Activated T-helper 2 cell treated with anti-CD3 and anti-CD28 coated beads, Interferon-gamma antibody, Interleukin-2, Interleukin-4, amounts not matched to agents 10 μg/mL and 5 μg/mL and 100 μg/mL, durations not matched to agents 14 hours and 24 hours and 36 hours (primary cell): ENCODE results near the gene CEACAM16. TPM values are rescaled to one million over a fixed set of nuclear protein-coding genes. Genes with fewer than 3 reads are reported as not detected.
"Not testable (repeated sequence)": the region's sequence is repeated elsewhere in the genome, so short reads cannot be mapped to it uniquely, and the experiment has no call there.

Source experiments
- DNase-seq: peaks from one replicate; pipeline ENCODE4 v3.0.0; 2021; ENCODE audit warnings: low spot score
- H3K27ac Mint-ChIP-seq: one replicate; pipeline ENCODE4 v1.8.0; 2021; ENCODE audit warnings: mixed read lengths
- H3K27me3 Mint-ChIP-seq: one replicate; pipeline ENCODE4 v1.8.0; 2021; ENCODE audit warnings: low read depth, mixed read lengths
- H3K36me3 Mint-ChIP-seq: one replicate; pipeline ENCODE4 v1.8.0; 2021; ENCODE audit warnings: low read depth, mixed read lengths
- H3K4me1 Mint-ChIP-seq: one replicate; pipeline ENCODE4 v1.8.0; 2021; ENCODE audit warnings: low read depth, mixed read lengths
- H3K4me3 Mint-ChIP-seq: one replicate; pipeline ENCODE4 v1.8.0; 2021; ENCODE audit warnings: low read depth, mild to moderate bottlenecking, moderate library complexity, mixed read lengths
- H3K9me3 Mint-ChIP-seq: one replicate; pipeline ENCODE4 v1.8.0; 2021; ENCODE audit warnings: mixed read lengths
- intact Hi-C: fragments of 100-400 bp; cut with micrococcal nuclease; formaldehyde crosslinking; loops from one replicate; pipeline ENCODE4 v1.15.1; 2023
- total RNA-seq: library from RNA; stranded (reverse); gene quantifications from 2 replicates; pipeline ENCODE4 v1.2.3, GENCODE V29; 2022

The CEACAM16 gene
- total RNA-seq, 1 donor from 2014 or later, result not detected

- Mint-ChIP-seq H3K9me3 (no peaks in the 10 kb centered on the region), H3K27ac (no peak overlapping the region), H3K36me3 (no peaks in the 10 kb centered on the region), H3K4me3 (no peak overlapping the region), H3K27me3 (peaks cover 3% of the 10 kb centered on the region), H3K4me1 (peaks cover 7% of the 10 kb centered on the region)
- intact Hi-C loops, result no loop called here
- DNase-seq, result no peak
Measured at GRCh38 chr19:44683434-44684210, 15.3 kb upstream of the CEACAM16 start.

- H3K4me3 Mint-ChIP-seq, DNase-seq, intact Hi-C loops, H3K9me3 Mint-ChIP-seq, H3K27ac Mint-ChIP-seq, H3K27me3 Mint-ChIP-seq, H3K36me3 Mint-ChIP-seq: not testable (repeated sequence)
- peaks cover 11% of the 10 kb centered on the region for H3K4me1 Mint-ChIP-seq
Measured at GRCh38 chr19:44684396-44684795, 14.6 kb upstream of the CEACAM16 start.

- Mint-ChIP-seq H3K4me3 (no peak overlapping the region), H3K36me3 (no peaks in the 10 kb centered on the region), H3K4me1 (peaks cover 18% of the 10 kb centered on the region), H3K9me3 (no peaks in the 10 kb centered on the region), H3K27ac (no peak overlapping the region), H3K27me3 (peaks cover 3% of the 10 kb centered on the region)
- intact Hi-C loops, result no loop called here
- no peak for DNase-seq
Measured at GRCh38 chr19:44684892-44685863, 13.8 kb upstream of the CEACAM16 start.

- no peaks in the 10 kb centered on the region for H3K9me3 Mint-ChIP-seq
- DNase-seq, result no peak
- H3K27me3 Mint-ChIP-seq, result peaks cover 3% of the 10 kb centered on the region
- no peaks in the 10 kb centered on the region for H3K36me3 Mint-ChIP-seq
- H3K27ac Mint-ChIP-seq, result no peak overlapping the region
- H3K4me3 Mint-ChIP-seq, result no peak overlapping the region
- peaks cover 18% of the 10 kb centered on the region for H3K4me1 Mint-ChIP-seq
- intact Hi-C loops, result no loop called here
Measured at GRCh38 chr19:44685877-44686276, 13.1 kb upstream of the CEACAM16 start.

- intact Hi-C loops, result no loop called here
- Mint-ChIP-seq H3K4me1 (peaks cover 22% of the 10 kb centered on the region), H3K36me3 (no peaks in the 10 kb centered on the region), H3K4me3 (no peak overlapping the region), H3K9me3 (no peaks in the 10 kb centered on the region), H3K27me3 (peaks cover 3% of the 10 kb centered on the region), H3K27ac (no peak overlapping the region)
- DNase-seq, result no peak
Measured at GRCh38 chr19:44686896-44687295, 12.1 kb upstream of the CEACAM16 start.

GRCh38 chr19:44687888-44688287, 11.1 kb upstream of the CEACAM16 start:
- peaks cover 32% of the 10 kb centered on the region for H3K4me1 Mint-ChIP-seq
- intact Hi-C loops, result loop anchor here (2.0 kb wide), 1 partner anchor 35 kb away; no protein-coding TSS in a partner anchor
- H3K4me3 Mint-ChIP-seq, result no peak overlapping the region
- no peak for DNase-seq
- peaks cover 3% of the 10 kb centered on the region for H3K27me3 Mint-ChIP-seq
- H3K27ac Mint-ChIP-seq, result no peak overlapping the region
- H3K9me3 Mint-ChIP-seq, result no peaks in the 10 kb centered on the region
- no peaks in the 10 kb centered on the region for H3K36me3 Mint-ChIP-seq

- peak; percentile 57 for DNase-seq
- peaks cover 38% of the 10 kb centered on the region for H3K4me1 Mint-ChIP-seq
- no peaks in the 10 kb centered on the region for H3K36me3 Mint-ChIP-seq
- H3K27me3 Mint-ChIP-seq, result peaks cover 6% of the 10 kb centered on the region
- H3K9me3 Mint-ChIP-seq, result no peaks in the 10 kb centered on the region
- no peak overlapping the region for H3K4me3 Mint-ChIP-seq
- intact Hi-C loops, result loop anchor here (1.0 to 10.0 kb wide), 3 partner anchors 33 to 155 kb away; partner anchors contain the start of gene NECTIN2
- no peak overlapping the region for H3K27ac Mint-ChIP-seq
Measured at GRCh38 chr19:44689290-44690130, 9.4 kb upstream of the CEACAM16 start.

- no peaks in the 10 kb centered on the region for H3K36me3 Mint-ChIP-seq
- DNase-seq, result no peak
- intact Hi-C loops, result loop anchor here (10.0 kb wide), 1 partner anchor 155 kb away; the partner anchor contains the start of gene NECTIN2
Measured at GRCh38 chr19:44690131-44690440, 8.9 kb upstream of the CEACAM16 start.

GRCh38 chr19:44692379-44692721, 6.6 kb upstream of the CEACAM16 start:
- intact Hi-C loops, result loop anchor here (10.0 kb wide), 1 partner anchor 152 kb away; the partner anchor contains the start of gene NECTIN2
- peak overlapping the region; percentile 64 for H3K27ac Mint-ChIP-seq
- H3K4me3 Mint-ChIP-seq, result peak overlapping the region; percentile 26
- peaks cover 31% of the 10 kb centered on the region for H3K4me1 Mint-ChIP-seq
- no peaks in the 10 kb centered on the region for H3K36me3 Mint-ChIP-seq
- no peak for DNase-seq
- H3K27me3 Mint-ChIP-seq, result peaks cover 8% of the 10 kb centered on the region
- H3K9me3 Mint-ChIP-seq, result no peaks in the 10 kb centered on the region

More at GRCh38 chr19:44690131-44690440, 8.9 kb upstream of the CEACAM16 start:
- H3K27ac Mint-ChIP-seq, result no peak overlapping the region
- no peaks in the 10 kb centered on the region for H3K9me3 Mint-ChIP-seq
- H3K4me3 Mint-ChIP-seq, result no peak overlapping the region
- peaks cover 6% of the 10 kb centered on the region for H3K27me3 Mint-ChIP-seq
- peaks cover 33% of the 10 kb centered on the region for H3K4me1 Mint-ChIP-seq

- no peaks in the 10 kb centered on the region for H3K36me3 Mint-ChIP-seq
- peak; percentile 13 for DNase-seq
- H3K9me3 Mint-ChIP-seq, result no peaks in the 10 kb centered on the region
- peaks cover 29% of the 10 kb centered on the region for H3K4me1 Mint-ChIP-seq
- peaks cover 5% of the 10 kb centered on the region for H3K27me3 Mint-ChIP-seq
- H3K27ac Mint-ChIP-seq, result peak overlapping the region; percentile 24
- intact Hi-C loops, result loop anchor here (10.0 kb wide), 1 partner anchor 151 kb away; the partner anchor contains the start of gene NECTIN2
- no peak overlapping the region for H3K4me3 Mint-ChIP-seq
Measured at GRCh38 chr19:44694184-44694579, 4.8 kb upstream of the CEACAM16 start.

GRCh38 chr19:44696939-44697669, 1.8 kb upstream of the CEACAM16 start:
- no peak overlapping the region for H3K4me3 Mint-ChIP-seq
- intact Hi-C loops, result loop anchor here (10.0 kb wide), 1 partner anchor 148 kb away; the partner anchor contains the start of gene NECTIN2

More at GRCh38 chr19:44696939-44697669, 1.8 kb upstream of the CEACAM16 start:
- Mint-ChIP-seq H3K27ac (no peak overlapping the region), H3K36me3 (no peaks in the 10 kb centered on the region), H3K27me3 (peaks cover 5% of the 10 kb centered on the region), H3K4me1 (peaks cover 14% of the 10 kb centered on the region), H3K9me3 (no peaks in the 10 kb centered on the region)
- no peak for DNase-seq
